Metanephros (tissue), 2 donors: ENCODE results near the gene RTN3. TPM values are rescaled to one million over a fixed set of nuclear protein-coding genes. Genes with fewer than 3 reads are reported as not detected.

Experiments
- small RNA-seq: library from RNA; depleted of rRNA; stranded (forward); fragments of <200 nt; gene quantifications from one replicate; pipeline ENCODE3, GENCODE V24; 2014; ENCODE audit warnings: low replicate concordance
- total RNA-seq: library from RNA; depleted of rRNA; stranded (reverse); fragments of >200 nt; gene quantifications from one replicate; pipeline ENCODE4 v1.2.3, GENCODE V29; 2014

RTN3 gene, protein sequence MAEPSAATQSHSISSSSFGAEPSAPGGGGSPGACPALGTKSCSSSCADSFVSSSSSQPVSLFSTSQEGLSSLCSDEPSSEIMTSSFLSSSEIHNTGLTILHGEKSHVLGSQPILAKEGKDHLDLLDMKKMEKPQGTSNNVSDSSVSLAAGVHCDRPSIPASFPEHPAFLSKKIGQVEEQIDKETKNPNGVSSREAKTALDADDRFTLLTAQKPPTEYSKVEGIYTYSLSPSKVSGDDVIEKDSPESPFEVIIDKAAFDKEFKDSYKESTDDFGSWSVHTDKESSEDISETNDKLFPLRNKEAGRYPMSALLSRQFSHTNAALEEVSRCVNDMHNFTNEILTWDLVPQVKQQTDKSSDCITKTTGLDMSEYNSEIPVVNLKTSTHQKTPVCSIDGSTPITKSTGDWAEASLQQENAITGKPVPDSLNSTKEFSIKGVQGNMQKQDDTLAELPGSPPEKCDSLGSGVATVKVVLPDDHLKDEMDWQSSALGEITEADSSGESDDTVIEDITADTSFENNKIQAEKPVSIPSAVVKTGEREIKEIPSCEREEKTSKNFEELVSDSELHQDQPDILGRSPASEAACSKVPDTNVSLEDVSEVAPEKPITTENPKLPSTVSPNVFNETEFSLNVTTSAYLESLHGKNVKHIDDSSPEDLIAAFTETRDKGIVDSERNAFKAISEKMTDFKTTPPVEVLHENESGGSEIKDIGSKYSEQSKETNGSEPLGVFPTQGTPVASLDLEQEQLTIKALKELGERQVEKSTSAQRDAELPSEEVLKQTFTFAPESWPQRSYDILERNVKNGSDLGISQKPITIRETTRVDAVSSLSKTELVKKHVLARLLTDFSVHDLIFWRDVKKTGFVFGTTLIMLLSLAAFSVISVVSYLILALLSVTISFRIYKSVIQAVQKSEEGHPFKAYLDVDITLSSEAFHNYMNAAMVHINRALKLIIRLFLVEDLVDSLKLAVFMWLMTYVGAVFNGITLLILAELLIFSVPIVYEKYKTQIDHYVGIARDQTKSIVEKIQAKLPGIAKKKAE
- 61.8 TPM for total RNA-seq

DNA sequence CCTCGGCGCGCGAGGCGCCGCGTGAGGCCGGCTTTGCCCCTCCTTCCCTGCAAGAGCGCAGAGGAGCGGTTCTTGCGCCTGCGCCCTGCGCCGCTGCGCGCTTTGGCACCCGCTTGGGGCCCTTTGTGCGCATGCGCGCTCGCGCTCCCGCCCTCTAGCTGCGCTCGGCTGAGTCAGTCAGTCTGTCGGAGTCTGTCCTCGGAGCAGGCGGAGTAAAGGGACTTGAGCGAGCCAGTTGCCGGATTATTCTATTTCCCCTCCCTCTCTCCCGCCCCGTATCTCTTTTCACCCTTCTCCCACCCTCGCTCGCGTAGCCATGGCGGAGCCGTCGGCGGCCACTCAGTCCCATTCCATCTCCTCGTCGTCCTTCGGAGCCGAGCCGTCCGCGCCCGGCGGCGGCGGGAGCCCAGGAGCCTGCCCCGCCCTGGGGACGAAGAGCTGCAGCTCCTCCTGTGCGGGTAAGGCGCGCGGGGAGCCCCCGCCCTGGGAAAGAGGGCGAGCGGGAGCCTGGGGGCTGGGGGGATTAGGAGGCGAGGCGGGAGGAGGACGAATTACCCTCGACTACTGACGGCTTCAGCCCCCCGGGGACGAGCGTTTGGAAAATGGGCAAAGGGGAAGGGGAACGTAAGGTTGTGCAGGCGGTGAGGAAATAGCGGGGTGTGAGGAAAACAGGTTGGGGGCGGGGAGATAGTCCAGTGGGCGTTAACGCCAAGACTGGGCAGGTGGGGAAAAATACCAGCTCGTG is at the start of gene RTN3:
RTN3 (plus strand) TSS at position 180 of the 745 bp plus-strand sequence; CDS start at position 317, 137 bp downstream.

DNA sequence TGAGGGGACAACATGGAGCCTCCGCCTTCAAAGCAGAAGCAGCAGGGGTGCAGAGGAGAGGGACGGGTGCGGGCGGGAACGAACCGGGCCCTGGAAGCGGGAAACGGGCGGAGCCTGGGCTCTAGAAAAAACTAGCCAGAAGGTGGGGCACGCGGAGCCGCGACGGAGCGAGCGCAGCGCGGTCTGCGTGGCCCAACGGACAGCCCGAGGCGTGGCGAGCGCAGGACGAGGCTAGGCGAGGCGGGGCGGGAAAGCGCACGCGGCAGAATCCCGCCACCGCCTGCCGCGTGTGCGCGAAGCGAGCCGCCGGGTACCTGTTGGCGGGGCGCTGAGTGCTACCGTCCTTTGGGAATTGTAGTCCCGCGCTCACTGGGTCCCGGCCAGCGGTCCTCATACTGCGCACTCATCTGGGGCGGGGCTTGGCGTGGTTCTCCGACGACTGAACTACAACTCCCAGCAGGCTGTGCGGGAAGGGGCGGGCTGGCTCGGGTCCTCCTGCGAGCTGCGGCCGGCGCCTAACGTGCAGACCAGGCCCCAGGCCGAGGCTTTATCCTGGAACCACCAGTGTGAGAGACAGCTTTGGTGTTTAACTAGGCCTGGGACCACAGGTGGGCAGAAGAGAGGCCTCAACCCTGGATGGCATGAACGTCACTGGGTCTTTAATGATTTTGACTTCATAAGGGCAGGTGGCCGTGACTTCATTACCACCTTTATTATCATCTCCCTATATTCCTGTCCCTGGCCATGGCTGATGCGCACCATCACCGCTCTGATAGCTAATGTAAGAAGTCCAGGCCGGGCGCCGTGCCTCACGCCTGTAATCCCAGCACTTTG is 9.8 kb upstream of the RTN3 start, which contains the start of gene ATL3:
ATL3 (minus strand) TSS at position 55 of the 834 bp plus-strand sequence; CDS start at position 14, 41 bp downstream.

DNA sequence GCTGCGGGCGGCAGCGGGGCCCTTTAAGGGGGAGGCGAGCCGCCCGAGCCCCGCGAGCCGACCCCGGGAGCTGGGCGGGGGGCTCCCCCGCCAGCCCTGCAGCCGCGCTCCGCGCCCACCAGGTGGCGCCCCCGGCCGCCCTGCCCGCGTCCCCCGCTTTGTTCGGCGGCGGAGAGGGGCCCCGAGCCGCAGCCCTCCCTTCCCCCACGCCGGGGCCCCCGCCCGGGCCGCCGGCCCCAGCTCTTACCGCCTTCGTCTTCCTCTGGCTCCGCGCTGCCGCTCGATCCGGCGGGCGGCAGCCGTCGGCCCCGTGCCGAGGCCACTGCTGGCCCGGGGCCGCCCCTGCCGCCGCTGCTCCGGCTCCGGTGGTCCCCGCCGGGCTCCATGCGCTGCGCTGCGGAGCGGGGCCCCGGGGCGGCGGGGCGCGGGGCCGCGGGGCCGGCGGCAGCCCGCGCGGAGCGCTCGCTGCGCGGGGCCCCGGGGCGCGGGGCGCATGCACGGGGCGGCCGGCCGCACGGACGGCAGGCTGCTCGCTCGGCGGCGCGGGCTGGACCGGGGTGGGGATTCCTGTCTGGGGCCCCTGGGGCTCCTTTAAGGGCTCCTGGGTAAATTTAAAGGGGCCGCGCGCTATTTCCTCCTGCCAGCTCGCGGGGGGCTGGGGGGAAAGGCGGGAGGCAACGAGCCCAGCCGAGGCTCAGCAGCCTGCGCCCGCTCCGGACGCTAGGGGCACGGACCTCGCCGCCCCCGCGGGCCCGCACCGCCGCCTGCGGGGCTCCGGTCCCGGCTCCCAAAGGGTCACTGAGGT is 87.1 kb downstream of the RTN3 start, which contains the start of gene ZFTA:
ZFTA (minus strand) TSS at position 539 of the 805 bp plus-strand sequence; CDS start at position 386, 153 bp downstream.

Small RNA genes lying within 50 kb of the gene (small RNA-seq; reads per million reads assigned to genes)
- gene AP000753.3 (not detected), gene RN7SL596P (not detected)

Other genes with a start within 250 kb of the RTN3 start
- gene PLAAT5, start 190.3 kb upstream of the RTN3 start, total RNA-seq: 2.0 TPM
- 3.7 TPM for gene LGALS12, start 175.4 kb upstream of the RTN3 start, total RNA-seq
- gene PLAAT4, start 144.7 kb upstream of the RTN3 start, total RNA-seq: 19.0 TPM
- not detected for gene PLAAT2, start 118.1 kb upstream of the RTN3 start, total RNA-seq
- gene PLAAT3, start 67.1 kb upstream of the RTN3 start, total RNA-seq: 16.2 TPM
- gene ATL3, start 10.1 kb upstream of the RTN3 start, total RNA-seq: 38.0 TPM
- 29.5 TPM for gene ZFTA, start 87.3 kb downstream of the RTN3 start, total RNA-seq
- 9.4 TPM for gene SPINDOC, start 132.0 kb downstream of the RTN3 start, total RNA-seq
- 21.9 TPM for gene MARK2, start 157.6 kb downstream of the RTN3 start, total RNA-seq
- 4.1 TPM for gene RCOR2, start 235.7 kb downstream of the RTN3 start, total RNA-seq